HCT116 (cell line): ENCODE measurements around the gene SP110. TPM values are rescaled to one million over a fixed set of nuclear protein-coding genes. Genes with fewer than 3 reads are reported as not detected.

Experiments used
- ATAC-seq: fragments of 200-7000 bp; cut with Tn5 transposase; 2 replicates; pipeline ENCODE4 v1.9.1; 2020; ENCODE audit warnings: mild to moderate bottlenecking, moderate library complexity
- BruUV-seq: library from RNA; stranded (reverse); fragments of 400-500 nt; replicated peaks from 2 replicates; lab custom pipeline; 2021; lab: Mats Ljungman, UMichigan
- CTCF ChIA-PET: fragments of 300-600 bp; sonication (Branson Sonifier 250); formaldehyde crosslinking; loops from one replicate; lab custom pipeline; 2021; ENCODE audit warnings: antibody characterized with exemption; lab: Charles Lee
- POLR2A ChIA-PET: fragments of 300-600, 350-600 bp; sonication (Branson Sonifier 250); formaldehyde crosslinking; loops from one replicate; lab custom pipeline; 2021; ENCODE audit warnings: antibody characterized with exemption; lab: Charles Lee
- RAD21 ChIA-PET, 2 experiments: fragments of 300-600 bp; sonication (Branson Sonifier 250); formaldehyde crosslinking; loops; one replicate each; lab custom pipeline; 2023; ENCODE audit warnings: low total read pairs in 2 of 2; ENCODE audit not compliant: uncharacterized antibody in 2 of 2, unreplicated experiment in 2 of 2, low non-redundant PET in 1 of 2; lab: Charles Lee
- DNase-seq: peaks from one replicate; pipeline ENCODE4 v3.0.0-alpha.2; 2010; ENCODE audit warnings: low read depth, low spot score
- H2AFZ ChIP-seq: fragments of 200-600 bp; shearing (Covaris generic), sonication (generic); 2 replicates; pipeline ENCODE4 v1.6.1; 2017; ENCODE audit warnings: low read depth, mixed run types, mixed read lengths, antibody characterized with exemption, low read length; ENCODE audit not compliant: poor library complexity, severe bottlenecking
- H3K27ac ChIP-seq: 2 replicates; pipeline ENCODE4 v1.5.1; 2012; ENCODE audit warnings: low read depth, low read length
- H3K27me3 ChIP-seq: fragments of 200-600 bp; sonication (generic); 2 replicates; pipeline ENCODE4 v1.6.1; 2016; ENCODE audit warnings: mixed run types, low read length, mixed read lengths; ENCODE audit not compliant: insufficient read depth
- H3K36me3 ChIP-seq, 2 experiments: fragments of 200-500 bp in 1 of 2; fragments of 200-600 bp in 1 of 2; sonication (Bioruptor generic) in 1 of 2; sonication (generic) in 1 of 2; 2 replicates each; pipeline versions ENCODE4 v1.5.1 to v1.6.1; 2014 to 2016; ENCODE audit warnings: low read length in 2 of 2, inconsistent platforms in 1 of 2, mixed read lengths in 1 of 2, mixed run types in 1 of 2; ENCODE audit not compliant: insufficient read depth in 2 of 2, control insufficient read depth in 1 of 2
- H3K4me1 ChIP-seq, 2 experiments: fragments of 200-600 bp in 1 of 2; sonication (generic) in 1 of 2; 2 replicates each; pipeline versions ENCODE4 v1.5.1 to v1.6.1; 2012 to 2017; ENCODE audit warnings: low read length in 2 of 2, inconsistent platforms in 1 of 2, mild to moderate bottlenecking in 1 of 2, mixed read lengths in 1 of 2, mixed run types in 1 of 2, moderate library complexity in 1 of 2; ENCODE audit not compliant: insufficient read depth in 2 of 2, control insufficient read depth in 1 of 2
- H3K4me2 ChIP-seq: fragments of 200-600 bp; sonication (generic); 2 replicates; pipeline ENCODE4 v1.6.1; 2017; ENCODE audit warnings: mixed run types, low read length, mixed read lengths
- H3K4me3 ChIP-seq, 2 experiments: fragments of 200-600 bp in 1 of 2; sonication (generic) in 1 of 2; replicated peaks in 1 of 2; 2 replicates each; pipeline ENCODE4 v1.5.1; 2011 to 2016; ENCODE audit warnings: low read length in 2 of 2, control low read depth in 1 of 2, low read depth in 1 of 2, mild to moderate bottlenecking in 1 of 2, mixed read lengths in 1 of 2, mixed run types in 1 of 2
- H3K79me2 ChIP-seq: fragments of 200-600 bp; sonication (generic); 2 replicates; pipeline ENCODE4 v1.6.1; 2017; ENCODE audit warnings: mild to moderate bottlenecking, mixed run types, low read length, moderate library complexity, mixed read lengths; ENCODE audit not compliant: insufficient read depth
- H3K9ac ChIP-seq: fragments of 200-600 bp; sonication (generic); 2 replicates; pipeline ENCODE4 v1.6.1; 2016; ENCODE audit warnings: low read length, mixed read lengths
- H3K9me2 ChIP-seq: fragments of 200-600 bp; sonication (generic), shearing (Covaris generic); 2 replicates; pipeline ENCODE4 v1.6.1; 2017; ENCODE audit warnings: mixed run types, mild to moderate bottlenecking, moderate library complexity; ENCODE audit not compliant: insufficient read depth
- H3K9me3 ChIP-seq, 2 experiments: fragments of 200-500 bp in 1 of 2; fragments of 200-600 bp in 1 of 2; sonication (Bioruptor generic) in 1 of 2; sonication (generic) in 1 of 2; 2 replicates each; pipeline ENCODE4 v1.6.1; 2014 to 2017; ENCODE audit warnings: low read length in 2 of 2, mixed read lengths in 2 of 2, inconsistent platforms in 1 of 2, low read depth in 1 of 2, mild to moderate bottlenecking in 1 of 2, mixed run types in 1 of 2, moderate library complexity in 1 of 2; ENCODE audit not compliant: control insufficient read depth in 1 of 2, insufficient read depth in 1 of 2
- H4K20me1 ChIP-seq: fragments of 200-600 bp; sonication (generic), shearing (Covaris generic); 2 replicates; pipeline ENCODE4 v1.6.1; 2017; ENCODE audit warnings: mixed run types, mild to moderate bottlenecking, moderate library complexity; ENCODE audit not compliant: insufficient read depth
- ATF3 ChIP-seq: IDR thresholded peaks from 2 replicates; pipeline ENCODE4 v1.6.1; 2012
- CBX3 ChIP-seq: IDR thresholded peaks from 2 replicates; pipeline ENCODE4 v1.6.1; 2012; ENCODE audit warnings: low read depth
- CEBPB ChIP-seq: IDR thresholded peaks from 2 replicates; pipeline ENCODE4 v1.6.1; 2012; ENCODE audit warnings: low read depth
- CTCF ChIP-seq, 3 experiments: fragments of 200-600 bp in 1 of 3; sonication (generic) in 1 of 3; IDR thresholded peaks in 2 of 3; conservative IDR thresholded peaks in 1 of 3; 2 replicates each; pipeline ENCODE4 v1.5.1; 2012 to 2017; ENCODE audit warnings: low read depth in 2 of 3, low read length in 2 of 3, antibody characterized with exemption in 1 of 3, borderline replicate concordance in 1 of 3, control low read depth in 1 of 3, mild to moderate bottlenecking in 1 of 3, mixed read lengths in 1 of 3, mixed run types in 1 of 3, moderate library complexity in 1 of 3; ENCODE audit not compliant: insufficient read depth in 1 of 3
- EZH2 ChIP-seq: fragments of 200-600 bp; sonication (generic); IDR thresholded peaks from 2 replicates; pipeline ENCODE4 v1.6.1; 2017; ENCODE audit warnings: antibody characterized with exemption, mixed run types
- EZH2phosphoT487 ChIP-seq: fragments of 200-600 bp; IDR thresholded peaks from 2 replicates; pipeline ENCODE4 v1.6.1; 2018; ENCODE audit warnings: antibody characterized with exemption, borderline replicate concordance
- FOSL1 ChIP-seq: IDR thresholded peaks from 2 replicates; pipeline ENCODE4 v1.6.1; 2012; ENCODE audit warnings: low read depth
- JUND ChIP-seq: IDR thresholded peaks from 2 replicates; pipeline ENCODE4 v1.6.1; 2012
- MAX ChIP-seq: IDR thresholded peaks from 2 replicates; pipeline ENCODE4 v1.6.1; 2012
- POLR2A ChIP-seq: IDR thresholded peaks from 2 replicates; pipeline ENCODE4 v1.7.0; 2011; ENCODE audit warnings: borderline replicate concordance; ENCODE audit not compliant: insufficient read depth, insufficient read length; ENCODE audit errors: extremely low read depth
- POLR2AphosphoS5 ChIP-seq: IDR thresholded peaks from 2 replicates; pipeline ENCODE4 v1.6.1; 2011; ENCODE audit warnings: mild to moderate bottlenecking, low read depth, low read length, moderate library complexity
- RAD21 ChIP-seq: IDR thresholded peaks from 2 replicates; pipeline ENCODE4 v1.6.1; 2012; ENCODE audit warnings: low read depth, mild to moderate bottlenecking
- REST ChIP-seq: IDR thresholded peaks from 2 replicates; pipeline ENCODE4 v1.6.1; 2012; ENCODE audit warnings: low read depth
- SIN3A ChIP-seq: IDR thresholded peaks from 2 replicates; pipeline ENCODE4 v1.6.1; 2012; ENCODE audit warnings: low read depth
- SRF ChIP-seq: IDR thresholded peaks from 2 replicates; pipeline ENCODE4 v1.6.1; 2012; ENCODE audit warnings: low read depth
- ZFX ChIP-seq: fragments of 450-650 bp; IDR thresholded peaks from 2 replicates; pipeline ENCODE4 v1.6.1; 2017
- ZNF274 ChIP-seq: fragments of 200-500 bp; sonication (Bioruptor generic); IDR thresholded peaks from 2 replicates; pipeline ENCODE4 v1.6.1; 2014; ENCODE audit warnings: mild to moderate bottlenecking, low read depth, low read length, inconsistent platforms
- intact Hi-C: fragments of 100-400 bp; cut with micrococcal nuclease; formaldehyde crosslinking; loops from 2 replicates; pipeline ENCODE4 v1.10.0; 2022
- total RNA-seq: library from RNA; stranded (reverse); gene quantifications from one replicate; pipeline ENCODE4 v1.2.1, GENCODE V29; 2021; ENCODE audit not compliant: unreplicated experiment

The SP110 gene
- total RNA-seq, 1 experiment from 2014 or later: 8.5 TPM

GRCh38 chr2:230152334-230152733, 67.5 kb downstream of the SP110 start:
- Histone ChIP-seq H4K20me1 (no peaks in the 10 kb centered on the region), H3K27me3 (no peaks in the 10 kb centered on the region), H3K36me3 (no peaks in the 10 kb centered on the region), H3K4me2 (no peak overlapping the region), H3K4me3 (no peak overlapping the region), H3K9me3 (no peaks in the 10 kb centered on the region), H3K27ac (no peak overlapping the region), H2AFZ (no peak overlapping the region), H3K9ac (no peak overlapping the region), H3K4me1 (peaks cover 0 to 7% of the 10 kb centered on the region in 2 experiments; a peak in 3 of 4 replicates), H3K79me2 (no peaks in the 10 kb centered on the region), H3K9me2 (no peaks in the 10 kb centered on the region)
- ChIA-PET POLR2A (no interaction called here), CTCF (interaction anchor here (1.2 kb wide), 1 partner anchor 85 kb away, joined by 3 read pairs; no protein-coding TSS in a partner anchor), RAD21 (no interaction called here)
- ATAC-seq: no peak
- no peak for DNase-seq
- TF ChIP-seq CBX3: 0 out of 2 replicates have a peak, but pooled peaks have one; percentile 34
- no peak for TF ChIP-seq FOSL1
- intact Hi-C loops: no loop called here
- no TSS peak for BruUV-seq

DNA sequence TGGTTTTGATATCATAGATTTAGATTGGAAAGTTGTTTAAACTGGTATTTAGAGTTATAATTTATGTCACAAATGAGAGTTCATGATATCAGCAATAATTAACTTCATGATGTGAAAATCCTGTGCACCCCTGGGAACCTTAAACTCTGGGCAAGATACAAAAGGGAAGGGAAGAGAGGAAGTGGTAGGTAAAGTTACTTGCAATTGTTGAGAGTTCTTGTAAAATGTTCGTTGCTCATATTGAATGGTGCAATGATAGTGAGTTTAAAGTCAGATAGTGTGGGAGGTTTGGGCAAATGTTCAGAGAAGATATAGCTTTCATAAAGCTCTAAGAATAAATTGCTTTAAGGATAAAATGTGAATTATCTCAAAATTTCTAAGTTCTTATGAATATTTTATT, 75.4 kb downstream of the SP110 start:
- RAD21 ChIA-PET: no interaction called here
- CTCF ChIA-PET: interaction anchor here (1.6 kb wide), 1 partner anchor 15 kb away, joined by 5 read pairs; no protein-coding TSS in a partner anchor
- intact Hi-C loops: no loop called here

More for the DNA sequence above, 75.4 kb downstream of the SP110 start:
- no peaks in the 10 kb centered on the region for H3K4me1 ChIP-seq
- H3K9ac ChIP-seq: no peak overlapping the region
- H3K4me2 ChIP-seq: no peak overlapping the region
- ATAC-seq: no peak
- no peak for TF ChIP-seq RAD21
- no peak for TF ChIP-seq CBX3
- no peak for TF ChIP-seq CEBPB
- no peak for TF ChIP-seq SIN3A
- TF ChIP-seq EZH2: no peak
- TF ChIP-seq POLR2AphosphoS5: no peak
- TF ChIP-seq SRF: no peak
- no peak for TF ChIP-seq POLR2A
- TF ChIP-seq REST: no peak
- no peak for TF ChIP-seq ATF3
- TF ChIP-seq CTCF (IDR thresholded peaks at IDR 0.05 in 2 of 3, conservative IDR thresholded peaks at IDR 0.05 in 1 of 3; ENCODE audit: borderline replicate concordance in 1 of 3, insufficient read depth in 1 of 3, low read depth in 2 of 3, low read length in 2 of 3): no peak
- no peak for TF ChIP-seq EZH2phosphoT487
- TF ChIP-seq ZFX: no peak
- no peak for TF ChIP-seq MAX
- no peak for TF ChIP-seq ZNF274
- no peak for TF ChIP-seq JUND
- DNase-seq: no peak
- no peaks in the 10 kb centered on the region for H3K27me3 ChIP-seq
- no peak overlapping the region for H3K4me3 ChIP-seq
- POLR2A ChIA-PET: no interaction called here
- BruUV-seq: no TSS peak
- no peak overlapping the region for H3K27ac ChIP-seq
- H3K9me2 ChIP-seq: no peaks in the 10 kb centered on the region; the same call in 1 of the 2 replicates
- H3K9me3 ChIP-seq: no peaks in the 10 kb centered on the region
- no peaks in the 10 kb centered on the region for H4K20me1 ChIP-seq
- no peak overlapping the region for H2AFZ ChIP-seq
- H3K36me3 ChIP-seq: no peaks in the 10 kb centered on the region
- H3K79me2 ChIP-seq: no peaks in the 10 kb centered on the region
